Colonic mucosa (tissue), 4 donors: ENCODE data around the gene DSCAML1. TPM values are rescaled to one million over a fixed set of nuclear protein-coding genes. Genes with fewer than 3 reads are reported as not detected.

Experiments used
- DNase-seq: peaks from one replicate; pipeline ENCODE4 v3.0.0-alpha.2; 2020
- H3K27ac ChIP-seq: fragments of 200-600 bp; one replicate; pipeline ENCODE4 v1.8.0; 2021
- H3K27me3 ChIP-seq: fragments of 200-600 bp; one replicate; pipeline ENCODE4 v1.8.0; 2021
- H3K36me3 ChIP-seq: fragments of 200-600 bp; one replicate; pipeline ENCODE4 v1.8.0; 2021
- H3K4me1 ChIP-seq: fragments of 200-600 bp; one replicate; pipeline ENCODE4 v1.8.0; 2021; ENCODE audit warnings: mild to moderate bottlenecking
- H3K4me3 ChIP-seq: fragments of 200-600 bp; one replicate; pipeline ENCODE4 v1.8.0; 2021
- H3K9ac ChIP-seq, 2 donors: one replicate each; pipeline ENCODE4 v1.7.0; 2013; ENCODE audit warnings: control low read depth in 2 of 2, low read depth in 2 of 2, low read length in 2 of 2
- H3K9me3 ChIP-seq: fragments of 200-600 bp; one replicate; pipeline ENCODE4 v1.8.0; 2021
- CTCF ChIP-seq: fragments of 200-600 bp; IDR thresholded peaks from one replicate; pipeline ENCODE4 v1.8.0; 2022; ENCODE audit warnings: antibody characterized with exemption, mild to moderate bottlenecking
- intact Hi-C: fragments of 100-400 bp; cut with DNase I; formaldehyde crosslinking; loops from one replicate; pipeline ENCODE4 v1.14.1; 2022
- total RNA-seq, 2 donors: library from RNA; stranded (reverse); fragmentation: NEBNext Ultra II Directional in 1 of 2; extraction: Animal tissue kit (Norgen Biotek cat#: 25700) in 1 of 2; gene quantifications; one replicate each; pipeline ENCODE4 v1.2.1, GENCODE V29; 2021
- donor health status: healthy.
- donor health status: DM: no; HTN: no; CAD: no.
- donor health status: DM: no; HTN: no; CAD: no.

Gene DSCAML1
- total RNA-seq, 2 donors from 2014 or later: 1.2 to 4.3 TPM

DNA sequence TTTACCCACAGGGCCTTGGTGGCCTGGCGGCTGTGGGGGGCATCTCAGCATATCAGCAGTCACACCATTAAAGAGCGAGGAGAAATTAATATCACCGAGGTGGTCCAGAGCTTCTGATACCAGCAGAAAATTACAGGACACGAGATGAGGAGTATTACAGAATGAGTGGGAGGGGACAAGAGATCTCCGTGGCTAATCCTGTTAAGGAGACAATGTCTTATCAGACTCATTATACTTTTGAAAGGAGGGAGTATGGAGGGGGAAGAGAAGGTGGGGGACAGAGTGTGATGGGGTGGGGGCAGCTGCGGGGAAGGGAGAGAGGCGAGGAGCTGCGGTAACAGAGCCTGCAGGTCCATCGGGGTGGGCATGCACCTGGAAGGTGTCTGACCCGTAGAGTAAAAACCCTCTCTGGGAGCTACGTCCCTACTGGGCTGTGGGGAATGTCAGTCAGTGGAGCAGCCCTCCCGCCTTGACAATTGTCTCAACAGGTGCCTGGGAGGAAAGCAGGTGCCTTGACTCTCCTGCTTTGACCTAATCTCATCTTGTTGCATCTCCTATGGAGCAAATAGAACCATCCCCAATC is 245.2 kb downstream of the DSCAML1 start:
- no peak for DNase-seq

GRCh38 chr11:117550466-117550865 is 246.6 kb downstream of the DSCAML1 start:
- Histone ChIP-seq H3K27ac (no peak overlapping the region), H3K9me3 (no peaks in the 10 kb centered on the region), H3K9ac (no peak overlapping the region), H3K4me3 (no peak overlapping the region), H3K36me3 (no peaks in the 10 kb centered on the region), H3K4me1 (no peaks in the 10 kb centered on the region), H3K27me3 (no peaks in the 10 kb centered on the region)
- no peak for TF ChIP-seq CTCF
- DNase-seq: no peak
- intact Hi-C loops: no loop called here

More for the DNA sequence above, 245.2 kb downstream of the DSCAML1 start:
- H3K4me3 ChIP-seq: no peak overlapping the region
- no peaks in the 10 kb centered on the region for H3K9me3 ChIP-seq
- intact Hi-C loops: no loop called here
- no peaks in the 10 kb centered on the region for H3K36me3 ChIP-seq
- TF ChIP-seq CTCF: no peak
- H3K9ac ChIP-seq: no peak overlapping the region
- no peak overlapping the region for H3K27ac ChIP-seq
- H3K4me1 ChIP-seq: no peaks in the 10 kb centered on the region
- no peaks in the 10 kb centered on the region for H3K27me3 ChIP-seq

DNA sequence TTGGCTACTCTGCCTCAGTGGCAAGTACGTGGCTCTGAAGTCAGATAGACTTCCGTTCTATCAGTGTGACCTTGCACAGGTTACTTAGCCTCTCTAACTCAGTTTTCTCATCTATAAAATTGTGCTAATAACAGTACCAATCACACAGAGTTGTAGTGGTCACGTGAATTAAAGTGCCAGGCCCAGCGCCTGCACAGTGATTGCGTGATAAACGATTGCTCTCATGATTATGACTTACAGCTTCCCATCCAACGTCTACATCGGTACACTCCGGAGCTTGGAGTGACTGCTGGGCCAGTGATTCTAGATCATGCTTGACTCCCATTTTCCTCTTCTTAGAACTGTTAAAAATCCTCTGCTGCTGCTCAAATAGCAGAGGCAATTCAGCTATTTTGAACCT is 247.6 kb downstream of the DSCAML1 start:
- H3K27ac ChIP-seq: no peak overlapping the region
- H3K9me3 ChIP-seq: no peaks in the 10 kb centered on the region
- no peaks in the 10 kb centered on the region for H3K36me3 ChIP-seq
- intact Hi-C loops: no loop called here
- peaks cover 3% of the 10 kb centered on the region for H3K4me1 ChIP-seq
- H3K27me3 ChIP-seq: no peaks in the 10 kb centered on the region
- H3K4me3 ChIP-seq: no peak overlapping the region
- DNase-seq: no peak
- H3K9ac ChIP-seq: no peak overlapping the region
- no peak for TF ChIP-seq CTCF

DNA sequence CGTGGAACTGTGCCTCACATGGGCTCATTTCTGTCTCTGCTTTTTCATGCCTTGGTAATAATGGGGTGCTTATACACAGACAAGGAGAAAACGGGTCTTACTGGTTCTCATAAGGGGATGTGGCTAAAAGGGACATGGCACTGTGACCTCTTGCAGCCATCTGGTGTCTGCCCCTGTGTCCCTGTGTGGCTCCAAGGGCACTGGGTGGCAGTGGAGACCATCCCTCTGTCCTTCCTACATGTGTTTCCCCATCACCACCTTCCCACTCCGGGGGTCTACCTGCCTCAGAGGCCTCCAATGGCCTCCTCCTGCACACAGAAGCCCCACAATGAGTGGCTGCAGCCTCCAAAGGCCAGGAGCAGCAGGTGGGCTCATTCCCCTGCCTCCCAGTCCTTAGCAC is 248.1 kb downstream of the DSCAML1 start:
- H3K9me3 ChIP-seq: no peaks in the 10 kb centered on the region
- no peaks in the 10 kb centered on the region for H3K27me3 ChIP-seq
- H3K4me1 ChIP-seq: peaks cover 3% of the 10 kb centered on the region
- no peak overlapping the region for H3K9ac ChIP-seq
- no peak overlapping the region for H3K4me3 ChIP-seq
- DNase-seq: no peak
- TF ChIP-seq CTCF: no peak
- no peak overlapping the region for H3K27ac ChIP-seq
- no peaks in the 10 kb centered on the region for H3K36me3 ChIP-seq
- intact Hi-C loops: no loop called here

- Histone ChIP-seq H3K9me3 (no peaks in the 10 kb centered on the region), H3K27ac (no peak overlapping the region), H3K4me1 (peaks cover 3% of the 10 kb centered on the region), H3K27me3 (no peaks in the 10 kb centered on the region), H3K9ac (no peak overlapping the region), H3K36me3 (no peaks in the 10 kb centered on the region), H3K4me3 (no peak overlapping the region)
- no peak for DNase-seq
- intact Hi-C loops: no loop called here
- TF ChIP-seq CTCF: no peak
Observed at GRCh38 chr11:117547946-117548345, 249.1 kb downstream of the DSCAML1 start.
